Stimulated activated CD4-positive, alpha-beta T cell treated with anti-CD3 and anti-CD28 coated beads, Interleukin-4, amount 100 ng/mL, for 4 hours (primary cell): Measurements from ENCODE around the gene PLPPR2.
A peak's percentile ranks its signal among the peaks of the same experiment; 100 is the strongest.
"Not testable (repeated sequence)": the region's sequence is repeated elsewhere in the genome, so short reads cannot be mapped to it uniquely, and the experiment has no call there.

Experiments used
- DNase-seq, 2 experiments: peaks; one replicate each; pipeline ENCODE4 v3.0.0-alpha.2; 2020

PLPPR2 gene

GRCh38 chr19:11404588-11405222 lies 49.5 kb downstream of the PLPPR2 start:
- DNase-seq: no peak

GRCh38 chr19:11405846-11406643 lies 50.8 kb downstream of the PLPPR2 start:
- peak; percentile 44 to 63 for DNase-seq

GRCh38 chr19:11406703-11407236 lies 51.5 kb downstream of the PLPPR2 start:
- DNase-seq: not testable (repeated sequence)

GRCh38 chr19:11408591-11408990 lies 53.4 kb downstream of the PLPPR2 start:
- no peak for DNase-seq

GRCh38 chr19:11410682-11411081 lies 55.5 kb downstream of the PLPPR2 start:
- DNase-seq: no peak

GRCh38 chr19:11414544-11414943 lies 59.3 kb downstream of the PLPPR2 start:
- no peak for DNase-seq
